HL-60 (cell line): ENCODE measurements around the gene TTC4.

Experiments
- DNase-seq, 2 experiments: peaks; one replicate each; pipeline ENCODE4 v3.0.0-alpha.2; 2010 to 2020; ENCODE audit warnings: low read depth in 1 of 2, low spot score in 1 of 2
- H3K27ac ChIP-seq: fragments of 250-450 bp; sonication (Bioruptor Pico); replicated peaks from 2 replicates; pipeline ENCODE4 v1.5.1; 2020; ENCODE audit warnings: mild to moderate bottlenecking, moderate library complexity
- H3K27me3 ChIP-seq: fragments of 250-450 bp; sonication (Bioruptor Pico); 2 replicates; pipeline ENCODE4 v1.5.1; 2021; ENCODE audit warnings: mild to moderate bottlenecking, moderate library complexity; ENCODE audit not compliant: insufficient read depth, poor library complexity, severe bottlenecking
- H3K4me3 ChIP-seq: replicated peaks from 2 replicates; pipeline ENCODE4 v1.5.1; 2011; ENCODE audit warnings: mild to moderate bottlenecking, control low read depth, low read length; ENCODE audit not compliant: insufficient read depth
- GABPA ChIP-seq: IDR thresholded peaks from 2 replicates; pipeline ENCODE4 v1.6.1; 2012; ENCODE audit warnings: low read depth
- POLR2AphosphoS5 ChIP-seq: IDR thresholded peaks from 2 replicates; pipeline ENCODE4 v1.6.1; 2012; ENCODE audit warnings: low read depth
- REST ChIP-seq: IDR thresholded peaks from 2 replicates; pipeline ENCODE4 v1.6.1; 2012; ENCODE audit warnings: low read depth; ENCODE audit not compliant: insufficient replicate concordance
- SPI1 ChIP-seq: IDR thresholded peaks from 2 replicates; pipeline ENCODE4 v1.6.1; 2012; ENCODE audit warnings: low read depth, mild to moderate bottlenecking, borderline replicate concordance
- TF ChIP-seq, protein P1 (sequence below): IDR thresholded peaks from one replicate; pipeline ENCODE4 v1.5.1; 2011; ENCODE audit warnings: low read length, control low read depth, inconsistent platforms; ENCODE audit not compliant: insufficient read depth

The TTC4 gene

DNA sequence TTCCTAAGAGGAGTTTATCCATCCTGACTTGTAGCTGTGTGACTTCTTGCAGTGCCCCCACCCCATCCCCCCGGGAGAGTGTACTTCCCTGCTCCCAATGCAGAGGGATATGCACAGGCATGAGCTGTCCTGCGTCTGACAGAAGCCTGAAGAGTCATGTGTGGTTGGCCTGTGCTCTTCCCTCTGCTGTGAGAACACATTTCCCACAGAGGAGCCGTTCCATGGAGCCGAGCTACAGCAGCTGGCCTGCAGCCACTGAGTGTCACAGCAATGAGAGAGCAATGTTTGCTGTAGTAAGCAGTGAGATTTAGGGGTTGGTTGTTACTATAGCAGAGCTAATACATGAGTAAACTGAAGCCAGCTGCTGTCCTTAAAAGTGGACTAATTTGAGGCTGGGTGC lies 26.6 kb downstream of the TTC4 start:
- no peak for DNase-seq
- Histone ChIP-seq H3K4me3 (no peak overlapping the region), H3K27ac (no peak overlapping the region), H3K27me3 (no peaks in the 10 kb centered on the region)
- TF ChIP-seq REST (no peak), POLR2AphosphoS5 (no peak), SPI1 (no peak)

- Histone ChIP-seq H3K4me3 (no peak overlapping the region), H3K27me3 (no peaks in the 10 kb centered on the region), H3K27ac (no peak overlapping the region)
- DNase-seq = no peak
- TF ChIP-seq GABPA (no peak), POLR2AphosphoS5 (no peak), SPI1 (no peak), REST (no peak)
These were observed 28.0 kb downstream of the TTC4 start for GRCh38 chr1:54743416-54744226.

- no peak overlapping the region for H3K27ac ChIP-seq
- no peak for TF ChIP-seq SPI1
- TF ChIP-seq, protein P1, sequence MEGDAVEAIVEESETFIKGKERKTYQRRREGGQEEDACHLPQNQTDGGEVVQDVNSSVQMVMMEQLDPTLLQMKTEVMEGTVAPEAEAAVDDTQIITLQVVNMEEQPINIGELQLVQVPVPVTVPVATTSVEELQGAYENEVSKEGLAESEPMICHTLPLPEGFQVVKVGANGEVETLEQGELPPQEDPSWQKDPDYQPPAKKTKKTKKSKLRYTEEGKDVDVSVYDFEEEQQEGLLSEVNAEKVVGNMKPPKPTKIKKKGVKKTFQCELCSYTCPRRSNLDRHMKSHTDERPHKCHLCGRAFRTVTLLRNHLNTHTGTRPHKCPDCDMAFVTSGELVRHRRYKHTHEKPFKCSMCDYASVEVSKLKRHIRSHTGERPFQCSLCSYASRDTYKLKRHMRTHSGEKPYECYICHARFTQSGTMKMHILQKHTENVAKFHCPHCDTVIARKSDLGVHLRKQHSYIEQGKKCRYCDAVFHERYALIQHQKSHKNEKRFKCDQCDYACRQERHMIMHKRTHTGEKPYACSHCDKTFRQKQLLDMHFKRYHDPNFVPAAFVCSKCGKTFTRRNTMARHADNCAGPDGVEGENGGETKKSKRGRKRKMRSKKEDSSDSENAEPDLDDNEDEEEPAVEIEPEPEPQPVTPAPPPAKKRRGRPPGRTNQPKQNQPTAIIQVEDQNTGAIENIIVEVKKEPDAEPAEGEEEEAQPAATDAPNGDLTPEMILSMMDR = no peak
- TF ChIP-seq REST = no peak
- no peak for DNase-seq
These were observed 29.0 kb downstream of the TTC4 start for GRCh38 chr1:54744696-54745095.

GRCh38 chr1:54745274-54745673 lies 29.6 kb downstream of the TTC4 start:
- no peaks in the 10 kb centered on the region for H3K27me3 ChIP-seq
- H3K4me3 ChIP-seq = no peak overlapping the region
- DNase-seq = no peak
- TF ChIP-seq POLR2AphosphoS5 = no peak
- TF ChIP-seq REST = no peak
- TF ChIP-seq SPI1 = no peak
- TF ChIP-seq, protein P1 = no peak
- no peak for TF ChIP-seq GABPA
- no peak overlapping the region for H3K27ac ChIP-seq

More at GRCh38 chr1:54744696-54745095, 29.0 kb downstream of the TTC4 start:
- Histone ChIP-seq H3K27me3 (no peaks in the 10 kb centered on the region), H3K4me3 (no peak overlapping the region)
